SH-SY5Y (cell line): ENCODE data around the gene CABLES1.

Experiments
- GATA2 ChIP-seq: IDR thresholded peaks from 2 replicates; pipeline ENCODE4 v1.6.1; 2011; ENCODE audit warnings: mild to moderate bottlenecking, low read depth, low read length
- GATA3 ChIP-seq: IDR thresholded peaks from 2 replicates; pipeline ENCODE4 v1.6.1; 2011; ENCODE audit warnings: low read depth, mild to moderate bottlenecking, low read length, moderate library complexity

The CABLES1 gene

GRCh38 chr18:23166891-23167541, 31.7 kb downstream of the CABLES1 start:
- TF ChIP-seq GATA2 (no peak), GATA3 (no peak)

- TF ChIP-seq GATA2 (no peak), GATA3 (no peak)
Measured at GRCh38 chr18:23169673-23170044, 34.4 kb downstream of the CABLES1 start.

- TF ChIP-seq GATA2 (no peak), GATA3 (no peak)
Measured at GRCh38 chr18:23170137-23170536, 34.9 kb downstream of the CABLES1 start.

- no peak for TF ChIP-seq GATA2
- no peak for TF ChIP-seq GATA3
Measured at GRCh38 chr18:23171581-23172156, 36.4 kb downstream of the CABLES1 start.

- TF ChIP-seq GATA3, result no peak
- TF ChIP-seq GATA2, result no peak
Measured at GRCh38 chr18:23172591-23173380, 37.5 kb downstream of the CABLES1 start.

- TF ChIP-seq GATA2 (no peak), GATA3 (no peak)
Measured at GRCh38 chr18:23173912-23174311, 38.6 kb downstream of the CABLES1 start.

GRCh38 chr18:23176701-23177432, 41.6 kb downstream of the CABLES1 start:
- TF ChIP-seq GATA3, result no peak
- no peak for TF ChIP-seq GATA2

- no peak for TF ChIP-seq GATA3
- TF ChIP-seq GATA2, result no peak
Measured at GRCh38 chr18:23177433-23178072, 42.3 kb downstream of the CABLES1 start.

GRCh38 chr18:23178201-23178600, 42.9 kb downstream of the CABLES1 start:
- TF ChIP-seq GATA3 (no peak), GATA2 (no peak)

- TF ChIP-seq GATA3 (no peak), GATA2 (no peak)
Measured at GRCh38 chr18:23178661-23179081, 43.4 kb downstream of the CABLES1 start.

- no peak for TF ChIP-seq GATA3
- TF ChIP-seq GATA2, result no peak
Measured at GRCh38 chr18:23179416-23179815, 44.1 kb downstream of the CABLES1 start.

- no peak for TF ChIP-seq GATA3
- TF ChIP-seq GATA2, result no peak
Measured at GRCh38 chr18:23181547-23181946, 46.3 kb downstream of the CABLES1 start.

- TF ChIP-seq GATA3 (no peak), GATA2 (no peak)
Measured at GRCh38 chr18:23182606-23183005, 47.3 kb downstream of the CABLES1 start.

- no peak for TF ChIP-seq GATA3
- no peak for TF ChIP-seq GATA2
Measured at GRCh38 chr18:23183411-23184150, 48.3 kb downstream of the CABLES1 start.
